ENCODE data around the gene SLC26A5.
"Not testable (repeated sequence)": the region's sequence is repeated elsewhere in the genome, so short reads cannot be mapped to it uniquely, and the experiment has no call there.

Gene SLC26A5

GRCh38 chr7:103446049-103446520, at the start of gene SLC26A5:
SLC26A5 (minus strand) TSS chr7:103446207; CDS start chr7:103421514, 24,693 bp downstream.
- DNase-seq (ENCODE audit: low read depth in 2 of 2) = no peak

- DNase-seq (ENCODE audit: low read depth in 2 of 2) = no peak
These were observed 41.4 kb upstream of the SLC26A5 start for GRCh38 chr7:103487419-103487818.

- DNase-seq (ENCODE audit: low read depth in 2 of 2) = not testable (repeated sequence)
These were observed 40.9 kb upstream of the SLC26A5 start for GRCh38 chr7:103486873-103487272.

GRCh38 chr7:103480771-103481170, 34.8 kb upstream of the SLC26A5 start:
- no peak for DNase-seq (ENCODE audit: low read depth in 2 of 2)

GRCh38 chr7:103474956-103475355, 28.9 kb upstream of the SLC26A5 start:
- no peak for DNase-seq (ENCODE audit: low read depth in 2 of 2)

GRCh38 chr7:103469095-103469948, 23.3 kb upstream of the SLC26A5 start:
- no peak for DNase-seq (ENCODE audit: low read depth in 2 of 2)

- DNase-seq (ENCODE audit: low read depth in 2 of 2) = no peak
These were observed 20.8 kb upstream of the SLC26A5 start for GRCh38 chr7:103466814-103467213.

GRCh38 chr7:103462358-103462757, 16.4 kb upstream of the SLC26A5 start:
- no peak for DNase-seq (ENCODE audit: low read depth in 2 of 2)

GRCh38 chr7:103447073-103447960, 1.3 kb upstream of the SLC26A5 start:
- DNase-seq (ENCODE audit: low read depth in 2 of 2) = no peak

GRCh38 chr7:103445228-103446048, 569 bp downstream of the SLC26A5 start:
- no peak for DNase-seq (ENCODE audit: low read depth in 2 of 2)

- no peak for DNase-seq (ENCODE audit: low read depth in 2 of 2)
These were observed 6.3 kb downstream of the SLC26A5 start for GRCh38 chr7:103439661-103440060.

- no peak for DNase-seq (ENCODE audit: low read depth in 2 of 2)
These were observed 8.4 kb downstream of the SLC26A5 start for GRCh38 chr7:103437623-103438022.

- DNase-seq (ENCODE audit: low read depth in 2 of 2) = no peak
These were observed 13.3 kb downstream of the SLC26A5 start for GRCh38 chr7:103432712-103433111.

GRCh38 chr7:103425177-103425576, 20.8 kb downstream of the SLC26A5 start:
- no peak for DNase-seq (ENCODE audit: low read depth in 2 of 2)

- DNase-seq (ENCODE audit: low read depth in 2 of 2) = no peak
These were observed 22.4 kb downstream of the SLC26A5 start for GRCh38 chr7:103423467-103424179.

GRCh38 chr7:103420857-103421384, 25.1 kb downstream of the SLC26A5 start:
- DNase-seq (ENCODE audit: low read depth in 2 of 2) = no peak

GRCh38 chr7:103418241-103418640, 27.8 kb downstream of the SLC26A5 start:
- no peak for DNase-seq (ENCODE audit: low read depth in 2 of 2)

- no peak for DNase-seq (ENCODE audit: low read depth in 2 of 2)
These were observed 32.6 kb downstream of the SLC26A5 start for GRCh38 chr7:103413407-103413806.

GRCh38 chr7:103412151-103412550, 33.9 kb downstream of the SLC26A5 start:
- no peak for DNase-seq (ENCODE audit: low read depth in 2 of 2)

GRCh38 chr7:103405789-103406613, 40.0 kb downstream of the SLC26A5 start:
- DNase-seq (ENCODE audit: low read depth in 2 of 2) = not testable (repeated sequence)
